GM18517 (cell line): Measurements from ENCODE around the gene SETBP1.

Source experiments
- ATAC-seq: cut with Tn5 transposase; IDR thresholded peaks from one replicate; pipeline ENCODE4 v1.9.1; 2021; ENCODE audit warnings: mild to moderate bottlenecking, moderate library complexity; ENCODE audit not compliant: unreplicated experiment

SETBP1 gene

DNA sequence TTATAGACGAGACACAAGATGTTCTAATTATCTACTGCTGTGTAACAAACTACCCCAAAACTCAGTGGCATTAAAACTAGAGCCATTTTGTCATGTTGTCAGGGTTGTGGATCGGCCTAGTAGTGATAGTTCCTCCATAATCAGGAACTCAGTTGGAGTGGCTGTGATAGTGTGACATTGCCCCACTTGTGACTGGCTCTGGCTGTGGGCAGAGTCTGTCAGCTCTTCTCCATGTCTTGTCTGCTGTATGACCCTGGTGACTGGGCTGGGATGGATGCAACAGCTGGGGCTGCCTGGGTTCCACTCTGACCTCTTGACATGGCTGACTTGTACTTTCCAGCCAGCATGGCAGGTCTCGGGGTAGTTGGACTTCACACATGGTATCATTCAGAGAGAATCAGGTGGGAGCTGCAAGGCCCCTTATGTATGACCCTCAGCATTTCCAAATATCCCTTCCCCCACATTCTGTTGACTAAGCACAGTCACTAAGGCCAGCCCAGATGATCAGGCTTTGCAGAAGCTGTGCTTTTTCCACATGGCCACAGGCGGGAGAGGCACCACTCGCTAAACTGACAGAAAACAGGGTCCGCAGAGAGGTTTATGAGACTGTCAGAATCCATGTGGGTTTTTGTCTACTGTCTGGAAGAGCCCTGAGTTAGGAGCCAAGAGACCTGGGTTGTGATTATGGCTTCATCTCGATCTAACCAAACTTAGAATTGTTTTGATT is 50.3 kb downstream of the SETBP1 start:
- no peak for ATAC-seq

DNA sequence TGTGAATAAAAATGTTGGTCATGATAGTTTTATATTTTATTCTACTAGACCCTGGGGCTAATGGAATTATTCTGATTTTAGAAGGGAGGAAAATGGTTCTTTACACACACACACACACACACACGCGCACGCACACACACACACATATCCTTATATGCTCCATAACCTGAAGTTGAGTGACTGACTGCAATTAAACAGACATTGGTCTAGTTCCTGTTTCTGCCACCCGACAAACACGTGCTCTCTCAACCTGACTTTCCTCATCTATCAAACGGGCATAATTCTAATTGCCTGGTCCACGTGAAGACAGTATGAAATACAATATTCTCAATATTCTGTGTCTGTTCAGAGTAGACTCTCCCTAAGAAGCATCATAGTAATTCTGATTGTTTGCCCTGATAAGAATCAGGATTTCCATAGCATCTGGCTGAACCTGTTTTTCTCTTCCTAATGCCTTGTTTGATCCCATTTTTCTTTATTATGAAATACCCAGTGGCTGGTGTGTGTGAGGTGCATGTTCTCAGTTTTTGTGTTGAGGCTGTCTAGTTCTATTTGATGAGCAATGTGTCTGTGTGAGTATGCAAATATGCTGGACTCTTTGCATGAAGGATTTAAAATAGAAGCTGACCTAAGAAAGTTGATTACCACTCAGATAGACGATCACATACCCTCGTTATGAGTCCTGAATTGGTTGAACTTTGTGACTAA is 51.0 kb downstream of the SETBP1 start:
- ATAC-seq = peak; percentile 67

DNA sequence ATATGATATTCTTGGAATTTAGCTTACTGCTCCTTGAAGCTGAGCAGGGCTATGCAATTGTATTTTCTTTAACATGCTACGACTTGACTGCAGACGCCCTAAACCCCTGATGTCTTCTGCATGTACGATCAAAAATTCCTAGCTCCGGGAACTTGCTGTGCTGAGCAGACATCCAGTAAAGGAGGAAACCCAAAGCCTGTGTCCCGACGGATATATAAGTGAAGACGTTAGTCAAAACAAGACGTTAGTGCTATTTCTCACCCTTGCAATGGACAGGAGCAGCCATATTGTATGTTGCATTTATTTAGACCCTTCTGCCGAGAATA is 51.5 kb downstream of the SETBP1 start:
- no peak for ATAC-seq

DNA sequence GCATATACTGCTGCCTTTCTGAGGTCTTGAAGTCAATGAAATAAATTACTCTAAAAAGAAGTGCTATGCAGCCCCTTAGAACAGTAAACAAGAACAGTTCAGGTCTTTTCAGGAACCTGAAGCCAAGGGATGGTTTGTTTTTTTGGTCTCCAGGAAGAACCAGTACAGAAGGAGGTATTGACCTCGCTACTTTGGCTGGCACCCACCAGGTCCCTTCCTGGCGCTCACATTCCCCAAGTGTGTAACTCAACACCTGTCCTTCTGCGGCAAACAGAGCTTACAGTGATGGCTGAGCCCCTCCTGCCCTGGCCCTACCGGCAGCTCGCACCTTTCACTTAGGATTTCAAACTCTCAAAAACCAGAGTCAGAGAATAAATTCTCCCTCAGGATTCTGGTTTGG is 51.9 kb downstream of the SETBP1 start:
- ATAC-seq = no peak

DNA sequence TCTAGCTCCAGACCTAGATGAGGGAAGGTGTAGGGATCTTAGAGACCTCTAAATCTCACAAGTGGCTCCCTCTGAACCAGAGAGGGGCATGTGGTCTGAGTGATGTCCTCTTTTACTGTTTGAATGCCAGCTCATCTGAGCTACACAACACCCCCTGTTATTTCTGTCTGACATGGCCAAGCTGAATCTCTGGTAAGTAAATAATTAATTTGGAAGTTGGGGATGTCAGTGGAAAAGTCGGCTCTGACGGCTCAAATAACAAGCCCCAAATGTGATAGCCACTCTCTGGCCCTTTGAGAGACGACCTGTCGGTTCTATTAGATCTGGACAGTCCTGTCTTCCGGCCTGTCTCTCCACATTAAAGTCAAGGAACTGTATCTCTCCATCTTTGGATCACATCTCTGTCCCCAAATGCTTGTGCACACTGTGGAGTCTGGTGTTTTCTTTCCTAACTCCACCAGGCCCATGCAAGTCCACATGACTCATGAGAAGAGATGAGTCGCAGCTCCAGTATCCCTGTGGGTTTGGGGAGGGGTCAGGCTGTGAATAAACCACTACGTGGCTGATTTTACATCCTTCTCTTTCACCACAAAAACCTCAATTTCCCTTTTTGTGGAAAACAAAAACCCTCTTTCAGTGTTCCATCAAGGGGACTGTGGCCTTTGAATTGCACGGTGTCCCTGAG is 52.5 kb downstream of the SETBP1 start:
- ATAC-seq = no peak

DNA sequence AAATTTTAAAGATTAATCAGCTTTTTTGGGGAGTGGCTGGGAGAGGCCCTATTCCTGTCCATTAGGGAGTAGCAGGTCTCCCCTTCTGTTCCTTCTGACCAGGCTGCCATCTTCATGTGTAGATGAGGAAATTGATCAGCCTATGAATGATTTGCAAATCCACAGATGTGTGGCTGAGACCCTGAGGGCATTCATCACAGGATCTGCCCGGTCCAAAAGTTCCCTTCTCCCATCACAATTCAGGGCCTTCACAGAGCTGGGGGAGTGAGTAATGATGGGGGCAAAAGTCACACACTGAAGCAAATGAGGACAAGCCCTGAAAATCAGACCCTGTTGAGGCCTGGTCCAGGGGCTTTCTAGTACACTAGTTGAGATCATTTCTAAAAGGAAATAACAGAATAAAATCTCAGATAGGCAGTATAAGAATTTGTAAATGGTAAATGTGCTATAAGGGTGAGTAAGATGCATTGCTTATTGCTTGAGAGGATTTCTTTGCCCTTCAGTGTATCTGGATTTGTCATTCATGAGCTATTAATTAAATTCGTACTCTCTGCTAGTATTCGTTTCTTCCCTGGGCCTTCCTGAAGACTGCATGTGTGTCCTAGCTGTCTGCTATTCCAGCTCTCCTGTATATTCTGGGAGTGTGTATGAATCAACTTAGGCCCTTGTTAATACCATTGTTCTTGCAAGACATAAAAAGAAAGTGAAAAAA is 53.2 kb downstream of the SETBP1 start:
- no peak for ATAC-seq

DNA sequence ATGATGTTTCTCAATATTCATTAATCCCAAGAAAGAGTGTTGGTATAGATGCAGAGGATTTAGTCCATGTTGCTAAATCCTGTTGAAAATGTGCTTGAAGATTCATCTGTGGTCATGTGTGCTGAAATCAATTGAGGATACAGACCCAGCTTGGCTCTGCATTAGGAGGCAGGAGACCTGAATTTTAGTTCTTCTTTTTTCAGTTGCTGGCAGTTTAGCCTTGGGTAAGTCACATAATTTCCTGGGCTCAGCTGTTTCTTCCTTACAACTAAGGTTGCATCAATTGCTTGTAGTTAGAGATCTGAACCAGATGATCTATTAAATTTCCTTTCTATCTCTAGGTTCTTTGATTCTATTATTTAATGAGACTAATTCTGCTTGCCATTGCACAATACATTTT is 54.4 kb downstream of the SETBP1 start:
- ATAC-seq = no peak

DNA sequence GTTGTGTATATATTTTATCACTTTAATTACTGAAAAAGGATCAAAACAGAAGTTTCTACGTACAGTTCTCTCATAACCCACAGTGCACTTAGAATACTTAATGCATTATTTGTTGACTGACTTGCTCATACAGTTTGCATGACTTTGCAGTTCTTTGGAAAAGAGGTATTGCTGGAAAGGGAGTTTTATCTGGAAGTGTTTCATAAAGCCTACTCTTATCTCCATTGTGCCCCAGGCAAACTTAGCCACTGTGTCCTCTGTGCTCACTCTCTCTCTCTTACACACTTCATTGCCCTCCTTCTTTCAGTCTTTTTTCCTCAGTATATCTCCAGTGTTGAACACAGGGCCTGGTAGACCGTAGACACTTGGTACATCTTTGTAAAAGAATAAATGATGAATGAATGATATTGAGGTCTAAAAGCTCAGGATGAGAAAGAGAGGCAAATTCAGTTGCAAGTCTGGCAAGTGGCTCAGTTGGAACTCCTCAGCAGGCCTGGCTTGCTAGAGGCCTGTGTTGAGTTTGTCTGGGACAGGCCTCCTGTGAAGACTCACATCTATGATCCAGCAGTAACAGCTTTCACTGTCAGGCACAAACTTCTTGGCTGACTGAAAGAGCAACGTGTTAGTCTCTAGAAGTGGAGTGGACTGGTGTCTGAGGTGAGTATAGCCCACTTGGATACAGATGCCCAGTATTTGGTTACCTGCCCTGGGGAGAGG is 56.1 kb downstream of the SETBP1 start:
- ATAC-seq = no peak

DNA sequence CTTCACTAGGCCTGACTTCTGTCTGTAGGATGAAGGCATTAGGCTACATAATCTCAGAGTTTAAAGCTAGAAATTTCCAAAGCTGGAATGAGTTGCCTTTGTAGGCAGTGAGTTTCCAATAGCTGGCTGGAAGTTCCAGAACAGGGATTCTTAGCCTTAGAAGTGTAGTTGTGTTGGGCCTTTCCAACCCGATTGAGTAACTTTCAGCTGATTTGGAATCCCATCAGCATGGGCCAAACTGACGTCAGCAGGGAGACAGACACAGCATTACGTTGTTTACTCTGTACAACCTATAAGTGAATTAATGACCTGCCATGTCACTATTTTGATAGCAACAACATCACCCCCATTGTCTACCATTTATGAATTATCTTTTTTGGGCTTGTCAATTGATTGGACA is 56.9 kb downstream of the SETBP1 start:
- ATAC-seq = no peak

DNA sequence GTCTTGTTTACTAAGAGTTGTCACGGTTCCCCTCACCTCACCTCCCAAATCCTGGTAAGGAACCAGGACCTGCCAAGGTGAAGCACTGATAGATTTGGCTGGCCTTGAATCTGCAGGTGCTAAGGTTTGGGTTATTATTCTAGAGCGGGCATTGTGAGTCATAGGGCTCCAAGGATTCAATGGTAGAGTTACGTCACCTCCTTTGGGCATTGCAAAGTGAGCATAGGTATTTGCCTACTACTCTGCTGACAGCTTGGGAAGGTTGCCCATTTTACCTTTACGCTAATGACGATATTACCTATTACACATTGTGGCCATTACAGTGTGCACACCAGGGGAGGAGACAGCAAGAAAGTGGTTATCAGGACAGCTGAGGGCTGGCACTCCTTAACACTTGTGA is 59.3 kb downstream of the SETBP1 start:
- no peak for ATAC-seq

DNA sequence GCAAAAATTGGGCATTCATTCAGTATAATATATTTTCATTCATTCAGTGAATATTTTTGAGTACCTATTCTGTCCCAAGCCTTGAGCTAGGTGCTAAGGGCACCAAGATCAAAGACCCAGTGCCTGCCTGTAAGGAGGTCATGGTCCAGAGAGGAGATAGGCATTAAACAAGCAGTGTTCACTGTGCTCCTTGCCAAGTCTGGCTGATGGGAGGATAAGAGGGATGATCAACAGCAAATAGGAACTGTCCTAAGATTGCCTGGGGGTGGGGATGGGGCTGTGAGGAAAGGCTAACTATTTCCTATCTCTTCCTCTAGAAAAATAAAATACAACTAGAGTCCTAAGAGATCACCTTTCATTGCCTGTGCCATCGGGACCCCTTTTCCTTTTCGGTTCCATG is 60.4 kb downstream of the SETBP1 start:
- no peak for ATAC-seq

DNA sequence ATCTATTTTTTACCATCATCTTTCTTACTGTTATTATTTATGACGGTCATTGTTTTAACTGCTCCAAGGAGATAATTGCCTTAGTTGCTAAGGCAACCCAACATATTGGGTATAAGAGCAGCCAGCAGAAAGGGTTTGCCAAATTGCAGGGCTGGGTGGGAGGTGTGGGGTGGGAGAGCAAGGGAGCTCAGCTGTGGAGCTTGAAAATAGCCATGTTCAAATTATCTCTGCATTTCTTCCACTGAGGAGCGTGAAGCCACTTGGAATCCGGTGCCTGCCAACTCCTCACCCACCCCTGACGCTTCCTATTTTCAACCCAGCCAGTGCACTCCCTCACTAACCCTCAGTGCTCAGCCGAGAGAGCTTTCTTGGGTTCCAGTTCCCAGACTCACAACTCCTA is 60.8 kb downstream of the SETBP1 start:
- no peak for ATAC-seq

DNA sequence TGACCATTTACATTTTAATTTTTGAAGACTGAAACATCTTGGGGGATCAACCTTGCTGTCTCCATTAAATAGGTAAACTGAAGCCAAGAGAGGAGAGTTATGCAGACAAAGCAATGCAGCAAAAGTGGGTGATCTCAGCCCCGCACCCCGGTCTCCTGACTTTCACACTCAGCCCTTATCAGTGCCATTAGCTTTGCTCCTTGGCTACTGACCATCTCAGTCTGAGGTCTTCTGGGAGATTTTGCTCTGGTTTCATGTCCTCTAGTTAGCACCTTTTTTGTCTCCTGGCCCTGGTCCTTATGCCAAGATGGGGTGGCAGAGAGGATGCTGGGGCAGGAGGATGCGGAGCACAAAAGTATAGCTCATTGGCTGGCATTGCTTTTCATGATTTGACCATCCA is 61.4 kb downstream of the SETBP1 start:
- no peak for ATAC-seq

DNA sequence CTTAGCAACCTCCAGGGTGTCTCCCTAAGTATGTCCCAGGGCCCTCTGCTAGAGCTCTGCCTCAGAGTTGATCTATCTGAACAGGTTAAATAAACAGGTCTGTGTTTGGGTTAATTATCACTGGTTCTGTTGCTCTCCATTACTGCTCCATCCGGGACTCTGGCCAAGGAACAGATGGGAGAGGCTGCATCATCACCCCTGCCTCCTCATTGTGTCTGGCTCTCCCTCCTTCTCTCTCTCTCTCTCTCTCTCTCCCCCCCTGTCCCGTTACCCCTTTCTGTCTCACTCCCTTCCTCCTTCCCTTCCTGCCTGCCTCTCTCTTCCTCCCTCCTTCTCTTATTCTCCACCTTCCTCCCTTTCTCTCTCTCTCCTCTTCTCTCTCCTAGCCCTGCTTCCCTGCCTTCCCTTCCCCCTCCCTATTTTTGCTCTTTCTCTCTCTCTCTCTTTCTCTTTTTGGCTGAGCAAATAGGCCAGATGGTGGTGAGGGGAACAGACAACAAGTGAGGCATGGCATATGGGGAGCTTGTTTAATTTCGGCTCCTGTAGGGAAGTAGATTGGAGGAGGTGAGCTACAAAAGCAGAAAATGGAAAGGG is 62.1 kb downstream of the SETBP1 start:
- no peak for ATAC-seq

DNA sequence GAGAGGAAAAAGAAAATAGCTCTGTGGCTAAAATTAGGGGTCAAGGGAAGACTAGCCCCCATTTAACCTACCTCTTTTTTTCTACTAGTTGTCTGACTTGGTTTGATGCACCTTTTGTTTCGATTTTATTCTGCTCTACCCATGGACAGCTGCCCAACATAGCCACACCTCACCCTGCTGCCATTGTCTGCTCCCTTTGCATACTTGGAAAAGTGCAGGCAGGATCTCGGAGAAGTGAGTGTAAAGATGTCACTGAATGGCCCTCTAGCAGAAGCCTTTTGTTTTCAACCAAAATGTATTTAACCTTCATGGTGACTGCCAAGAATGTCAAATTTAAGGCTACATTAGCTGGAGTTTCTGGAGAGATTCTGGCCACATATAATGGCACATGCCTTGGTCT is 62.9 kb downstream of the SETBP1 start:
- ATAC-seq = no peak

DNA sequence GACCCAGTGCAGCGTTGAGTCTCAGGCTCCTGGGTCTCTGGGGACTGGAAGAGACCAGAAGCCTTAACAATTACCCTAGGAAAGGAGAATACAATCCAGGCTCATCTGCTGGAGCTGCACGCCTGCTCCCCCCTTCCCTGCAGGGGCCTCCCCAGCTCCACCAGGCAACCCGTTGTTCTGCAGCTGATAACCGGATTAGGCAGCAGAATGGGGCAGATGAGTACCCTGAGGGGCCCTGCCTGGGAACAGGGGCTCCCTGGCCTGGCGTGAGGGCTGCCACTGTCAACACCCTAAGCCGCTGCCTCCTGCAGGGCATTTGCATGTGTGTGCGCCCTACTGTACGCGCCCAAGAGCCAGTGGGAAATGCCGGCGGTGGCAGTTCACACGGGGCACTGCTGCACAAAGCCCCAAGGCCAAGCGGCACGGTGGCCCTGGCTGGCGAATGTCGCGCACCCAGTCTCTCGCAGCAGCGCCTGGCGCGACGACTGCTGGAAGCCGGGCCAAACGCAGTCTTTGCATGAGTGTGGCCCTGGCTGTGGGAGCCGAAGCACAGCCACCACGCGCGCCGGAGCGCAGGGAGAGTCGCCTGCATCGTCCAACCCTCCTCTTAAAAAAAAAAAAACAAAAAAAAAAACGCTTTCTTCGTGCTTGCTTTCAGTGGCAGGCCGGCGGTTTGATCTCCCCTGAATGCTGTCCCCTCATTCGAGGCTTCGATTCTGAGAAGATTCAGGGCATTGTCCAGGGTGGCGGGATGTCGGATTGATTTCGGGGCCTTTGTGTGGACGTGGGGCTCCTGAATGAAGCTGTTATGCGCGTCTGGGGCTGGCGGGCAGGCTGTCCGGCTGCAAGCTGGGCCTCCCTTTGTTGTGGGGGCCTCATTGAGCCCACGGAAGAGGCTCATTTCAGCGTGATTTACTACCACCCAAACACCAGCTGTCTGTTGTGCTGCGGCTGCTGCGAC is 63.8 kb downstream of the SETBP1 start:
- no peak for ATAC-seq

DNA sequence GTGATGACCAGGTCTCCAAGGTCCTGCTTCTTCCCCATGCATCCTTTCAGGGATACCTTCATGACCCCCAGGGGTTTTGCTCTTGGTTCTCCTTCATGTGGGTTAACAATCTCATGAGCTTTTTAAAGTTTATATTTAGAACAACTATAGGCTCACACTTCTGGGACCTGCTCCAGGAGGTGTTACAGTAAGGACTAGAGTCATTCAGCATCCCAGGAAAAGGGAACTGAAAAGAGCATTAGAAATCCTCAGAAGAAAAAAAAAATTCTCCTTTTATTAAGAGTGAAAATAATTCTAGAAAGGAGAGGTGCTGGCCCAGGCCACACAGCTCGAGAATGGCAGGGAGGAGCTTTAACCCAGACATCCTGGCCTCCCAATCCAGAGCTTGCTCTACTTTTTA is 66.5 kb downstream of the SETBP1 start:
- no peak for ATAC-seq

DNA sequence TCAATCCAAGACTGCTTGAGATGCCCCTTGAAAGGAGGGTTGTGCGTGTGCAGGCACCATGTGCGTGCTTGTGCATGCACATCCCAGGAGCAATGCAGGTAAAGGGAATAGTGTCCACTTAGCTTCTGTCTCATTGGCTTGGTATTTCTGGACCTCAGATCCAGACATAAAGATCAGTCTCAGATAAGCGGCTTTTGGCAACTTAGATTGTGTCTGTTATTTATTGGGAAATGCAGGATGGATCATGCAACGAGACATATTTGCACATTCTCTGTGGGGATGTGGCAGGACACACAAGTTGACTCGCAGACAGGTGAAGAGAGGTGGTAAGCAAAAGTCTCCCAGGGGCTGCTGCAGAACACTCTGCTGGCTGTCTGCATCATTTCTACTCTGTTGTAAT is 67.9 kb downstream of the SETBP1 start:
- no peak for ATAC-seq

DNA sequence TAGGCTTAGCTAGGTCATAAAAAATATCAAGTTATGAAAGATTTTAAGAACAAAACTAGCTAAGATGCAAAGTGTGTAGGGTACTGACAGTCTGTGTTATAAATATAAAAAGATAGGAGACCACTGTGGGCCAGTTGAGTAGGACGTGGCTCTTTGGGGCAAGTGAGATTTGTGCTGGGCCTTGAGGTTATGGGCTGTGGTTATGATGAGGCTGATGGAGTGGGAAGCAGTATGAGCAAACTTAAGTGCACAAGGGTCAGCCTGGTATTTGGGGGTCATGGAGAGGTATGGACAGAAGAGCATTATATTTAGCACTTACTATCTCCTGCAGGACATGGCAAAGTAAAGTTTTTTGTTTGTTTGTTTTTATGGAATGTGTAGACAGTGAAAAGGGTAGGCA is 70.1 kb downstream of the SETBP1 start:
- ATAC-seq = no peak

DNA sequence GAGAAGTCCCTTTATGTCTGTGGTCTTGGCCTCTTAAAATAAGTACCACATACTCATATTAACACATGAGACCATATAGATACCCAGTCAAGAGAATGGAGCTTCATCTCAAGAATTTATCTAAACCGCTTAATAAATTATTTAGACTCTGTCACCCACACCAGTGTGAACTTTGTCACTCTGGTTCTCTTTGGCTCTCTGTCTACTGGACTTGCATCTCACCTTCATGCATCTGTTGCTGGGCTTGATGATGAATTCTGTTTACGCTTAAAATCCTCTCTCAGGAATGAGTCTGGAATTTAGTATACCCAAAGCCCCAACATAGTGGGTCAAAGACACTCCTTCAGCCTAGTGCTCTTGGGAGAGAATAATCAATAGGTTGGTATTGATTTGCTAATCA is 73.9 kb downstream of the SETBP1 start:
- no peak for ATAC-seq
